IMR-90 (cell line): ENCODE measurements around the gene IFT81. TPM values are rescaled to one million over a fixed set of nuclear protein-coding genes. Genes with fewer than 3 reads are reported as not detected.

Source experiments
- ATAC-seq: fragments of 200-7000 bp; cut with Tn5 transposase; 2 replicates; pipeline ENCODE4 v1.9.1; 2020; ENCODE audit warnings: low read depth, mild to moderate bottlenecking, moderate library complexity
- BruUV-seq: library from RNA; stranded (reverse); fragments of 400-500 nt; replicated peaks from 2 replicates; lab custom pipeline; 2021; lab: Mats Ljungman, UMichigan
- CTCF ChIA-PET: fragments of 300-600 bp; formaldehyde crosslinking; extraction: SDS; loops from one replicate; lab custom pipeline; 2021; ENCODE audit warnings: antibody characterized with exemption; lab: Yijun Ruan, JAX
- POLR2A ChIA-PET: fragments of 300-600 bp; sonication (Branson Sonifier 250); formaldehyde crosslinking; loops from one replicate; lab custom pipeline; 2022; ENCODE audit warnings: antibody characterized with exemption; ENCODE audit not compliant: unreplicated experiment; lab: Charles Lee
- DNase-seq: peaks from one replicate; pipeline ENCODE4 v3.0.0; 2013
- H2AFZ ChIP-seq: replicated peaks from 2 replicates; pipeline ENCODE3; 2013; ENCODE audit warnings: low read length, mild to moderate bottlenecking; ENCODE audit not compliant: poor library complexity
- H2AK5ac ChIP-seq: 2 replicates; pipeline ENCODE4 v1.6.1; 2013; ENCODE audit warnings: low read depth, low read length, inconsistent platforms
- H2AK9ac ChIP-seq: replicated peaks from 2 replicates; pipeline ENCODE3; 2013; ENCODE audit warnings: mild to moderate bottlenecking, low read depth, low read length, moderate library complexity; ENCODE audit not compliant: poor library complexity
- H2BK120ac ChIP-seq: 2 replicates; pipeline ENCODE4 v1.6.1; 2013; ENCODE audit warnings: low read depth, low read length, inconsistent platforms
- H2BK15ac ChIP-seq: 3 replicates; pipeline ENCODE4 v1.6.1; 2013; ENCODE audit warnings: low read depth, low read length, inconsistent platforms
- H2BK20ac ChIP-seq: 2 replicates; pipeline ENCODE4 v1.6.1; 2013; ENCODE audit warnings: low read depth, mild to moderate bottlenecking, inconsistent platforms, low read length, moderate library complexity
- H2BK5ac ChIP-seq: 2 replicates; pipeline ENCODE4 v1.6.1; 2013; ENCODE audit warnings: mild to moderate bottlenecking, low read depth, low read length, inconsistent platforms; ENCODE audit not compliant: poor library complexity, severe bottlenecking
- H3K14ac ChIP-seq: replicated peaks from 2 replicates; pipeline ENCODE4 v1.6.1; 2013; ENCODE audit warnings: low read depth, low read length, inconsistent platforms
- H3K18ac ChIP-seq: 2 replicates; pipeline ENCODE4 v1.6.1; 2013; ENCODE audit warnings: low read depth, low read length, control low read depth
- H3K23ac ChIP-seq: 2 replicates; pipeline ENCODE4 v1.6.1; 2013; ENCODE audit warnings: low read depth, low read length, inconsistent platforms
- H3K27ac ChIP-seq: 2 replicates; pipeline ENCODE4 v1.5.1; 2013; ENCODE audit warnings: mild to moderate bottlenecking, control low read depth, low read length; ENCODE audit not compliant: insufficient read depth
- H3K27me3 ChIP-seq: 2 replicates; pipeline ENCODE4 v1.6.1; 2013; ENCODE audit warnings: low read length; ENCODE audit not compliant: control insufficient read depth, insufficient read depth
- H3K36me3 ChIP-seq: 2 replicates; pipeline ENCODE4 v1.6.1; 2013; ENCODE audit warnings: low read length, mixed read lengths; ENCODE audit not compliant: control insufficient read depth, insufficient read depth
- H3K4ac ChIP-seq: 2 replicates; pipeline ENCODE4 v1.6.1; 2013; ENCODE audit warnings: low read depth, low read length, inconsistent platforms
- H3K4me1 ChIP-seq: 2 replicates; pipeline ENCODE4 v1.6.1; 2013; ENCODE audit warnings: low read length, mixed read lengths; ENCODE audit not compliant: control insufficient read depth, insufficient read depth
- H3K4me2 ChIP-seq: 2 replicates; pipeline ENCODE4 v1.6.1; 2013; ENCODE audit warnings: low read depth, mild to moderate bottlenecking, control low read depth, low read length, moderate library complexity
- H3K4me3 ChIP-seq: 2 replicates; pipeline ENCODE4 v1.5.1; 2013; ENCODE audit warnings: low read depth, mild to moderate bottlenecking, control low read depth, low read length, moderate library complexity; ENCODE audit not compliant: insufficient read depth
- H3K56ac ChIP-seq: 2 replicates; pipeline ENCODE4 v1.6.1; 2013; ENCODE audit warnings: low read length, inconsistent platforms; ENCODE audit not compliant: insufficient read depth; ENCODE audit errors: extremely low read depth
- H3K79me1 ChIP-seq, 2 experiments: 2 replicates each; pipeline ENCODE4 v1.6.1; 2013; ENCODE audit warnings: low read length in 2 of 2, inconsistent platforms in 1 of 2, low read depth in 1 of 2
- H3K9ac ChIP-seq: 2 replicates; pipeline ENCODE4 v1.6.1; 2013; ENCODE audit warnings: low read depth, low read length, control low read depth
- H3K9me1 ChIP-seq: 2 replicates; pipeline ENCODE4 v1.6.1; 2013; ENCODE audit warnings: low read length, inconsistent platforms; ENCODE audit not compliant: insufficient read depth
- H3K9me3 ChIP-seq: 2 replicates; pipeline ENCODE4 v1.6.1; 2013; ENCODE audit warnings: low read length; ENCODE audit not compliant: control insufficient read depth, insufficient read depth
- H4K20me1 ChIP-seq: 2 replicates; pipeline ENCODE4 v1.6.1; 2013; ENCODE audit warnings: low read length, inconsistent platforms; ENCODE audit not compliant: insufficient read depth
- H4K5ac ChIP-seq: 2 replicates; pipeline ENCODE4 v1.6.1; 2013; ENCODE audit warnings: mild to moderate bottlenecking, low read depth, low read length, control low read depth
- H4K8ac ChIP-seq, 2 experiments: 2 replicates each; pipeline ENCODE4 v1.6.1; 2013; ENCODE audit warnings: low read depth in 2 of 2, low read length in 2 of 2, control low read depth in 1 of 2, inconsistent platforms in 1 of 2
- H4K91ac ChIP-seq: 2 replicates; pipeline ENCODE4 v1.6.1; 2013; ENCODE audit warnings: low read depth, low read length, inconsistent platforms; ENCODE audit not compliant: insufficient read depth
- BHLHE40 ChIP-seq: fragments of 150-350 bp; IDR thresholded peaks from 2 replicates; pipeline ENCODE4 v1.6.1; 2016; ENCODE audit warnings: mild to moderate bottlenecking, low read depth, low read length
- CEBPB ChIP-seq: IDR thresholded peaks from 2 replicates; pipeline ENCODE4 v1.6.1; 2012; ENCODE audit warnings: low read depth, low read length, improper control_type of control experiment
- CHD1 ChIP-seq: IDR thresholded peaks from 2 replicates; pipeline ENCODE4 v1.6.1; 2012; ENCODE audit warnings: low read depth, low read length, improper control_type of control experiment
- ELK1 ChIP-seq: fragments of 150-350 bp; IDR thresholded peaks from 2 replicates; pipeline ENCODE4 v1.6.1; 2016; ENCODE audit warnings: low read depth, mild to moderate bottlenecking, low read length, moderate library complexity, borderline replicate concordance
- FOS ChIP-seq: fragments of 150-350 bp; IDR thresholded peaks from 2 replicates; pipeline ENCODE4 v1.6.1; 2016; ENCODE audit warnings: low read depth, low read length
- POLR2A ChIP-seq: IDR thresholded peaks from 2 replicates; pipeline ENCODE4 v1.6.1; 2012; ENCODE audit warnings: mild to moderate bottlenecking, low read depth, low read length
- RAD21 ChIP-seq: IDR thresholded peaks from 2 replicates; pipeline ENCODE4 v1.6.1; 2012; ENCODE audit warnings: low read length, improper control_type of control experiment
- RCOR1 ChIP-seq: IDR thresholded peaks from 2 replicates; pipeline ENCODE4 v1.6.1; 2012; ENCODE audit warnings: mild to moderate bottlenecking, low read length, improper control_type of control experiment; ENCODE audit not compliant: insufficient replicate concordance
- RFX5 ChIP-seq: IDR thresholded peaks from 2 replicates; pipeline ENCODE4 v1.8.0; 2012; ENCODE audit warnings: low read depth, mild to moderate bottlenecking, low read length, moderate library complexity
- SMC3 ChIP-seq: fragments of 150-350 bp; IDR thresholded peaks from 2 replicates; pipeline ENCODE4 v1.6.1; 2016; ENCODE audit warnings: low read depth, mild to moderate bottlenecking, antibody characterized with exemption, low read length, moderate library complexity
- WGBS, 2 experiments: methylation state at CpG; one replicate each; pipeline versions ENCODE4 v1.1.5 to v1.1.7; 2013; ENCODE audit warnings: missing lambda C conversion rate in 2 of 2; ENCODE audit not compliant: insufficient read length in 1 of 2; ENCODE audit errors: extremely low coverage in 2 of 2; 5-methylcytosine and 5-hydroxymethylcytosine counted together
- dilution Hi-C: fragments of 300-500 bp; cut with HindIII; formaldehyde crosslinking; loops from one replicate; pipeline ENCODE4 v1.14.3; 2018; ENCODE audit warnings: low sequenced_read_pairs; ENCODE audit not compliant: unreplicated experiment
- in situ Hi-C: fragments of 300-500 bp; cut with MboI; formaldehyde crosslinking; loops from 3 replicates; pipeline ENCODE4 v1.14.3; 2019; ENCODE audit warnings: low sequenced_read_pairs, inconsistent platforms, mixed read lengths
- intact Hi-C: fragments of 100-400 bp; cut with micrococcal nuclease; formaldehyde crosslinking; loops from 2 replicates; pipeline ENCODE4 v1.10.0; 2022
- polyA plus RNA-seq, 3 experiments: library from polyadenylated mRNA; depleted of rRNA; stranded (reverse); fragments of >200 nt; gene quantifications; 2 replicates each; pipeline ENCODE4 v1.2.3, GENCODE V29; 2012; ENCODE audit warnings: low replicate concordance in 1 of 3
- total RNA-seq: library from RNA; depleted of rRNA; stranded (reverse); fragments of >200 nt; gene quantifications from 2 replicates; pipeline ENCODE4 v1.2.3, GENCODE V29; 2012

IFT81 gene
- total and polyA plus RNA-seq, 2 of the 4 experiments (the other 2 are of a cell fraction) = 6.1 to 8.1 TPM

- Histone ChIP-seq H3K18ac (no peak overlapping the region), H2AFZ (no peak overlapping the region), H2AK9ac (no peak overlapping the region), H3K4me1 (no peaks in the 10 kb centered on the region), H2BK15ac (no peak overlapping the region), H2BK20ac (no peak overlapping the region), H3K14ac (no peak overlapping the region), H3K56ac (no peak overlapping the region), H4K5ac (no peak overlapping the region), H3K9ac (no peak overlapping the region), H4K91ac (no peak overlapping the region), H3K79me1 (peaks cover 0 to 9% of the 10 kb centered on the region in 2 experiments; a peak in 2 of 4 replicates), H3K4me3 (no peak overlapping the region), H3K9me3 (peaks cover 12% of the 10 kb centered on the region), H4K8ac (no peak overlapping the region), H2BK120ac (no peak overlapping the region), H3K23ac (no peak overlapping the region), H3K27me3 (no peaks in the 10 kb centered on the region), H3K4me2 (no peak overlapping the region), H4K20me1 (no peaks in the 10 kb centered on the region; the same call in 1 of the 2 replicates), H3K9me1 (peaks cover 4% of the 10 kb centered on the region), H3K4ac (no peak overlapping the region), H3K36me3 (peaks cover 21% of the 10 kb centered on the region), H2BK5ac (no peak overlapping the region), H3K27ac (no peak overlapping the region), H2AK5ac (no peak overlapping the region)
- intact Hi-C loops (no loop called here), dilution Hi-C loops (no loop called here), in situ Hi-C loops (no loop called here)
- POLR2A ChIA-PET = no interaction called here
- DNase-seq (no peak), ATAC-seq (no peak)
- WGBS, 2 experiments = no CpG with 5 or more reads among the region's 4 CpGs
- CTCF ChIA-PET = interaction anchor here (1.5 kb wide), 1 partner anchor 8 kb away, joined by 3 read pairs; no protein-coding TSS in a partner anchor
- no peak for TF ChIP-seq RAD21
- no peak for TF ChIP-seq RFX5
- no peak for TF ChIP-seq FOS
- no peak for TF ChIP-seq ELK1
- TF ChIP-seq POLR2A = no peak
- TF ChIP-seq SMC3 = no peak
- TF ChIP-seq RCOR1 = no peak
- no peak for TF ChIP-seq CEBPB
- TF ChIP-seq CHD1 = no peak
- TF ChIP-seq BHLHE40 = no peak
- no TSS peak for BruUV-seq
These were observed 35.6 kb downstream of the IFT81 start for GRCh38 chr12:110159671-110160245.
